HG03095 (cell line): ENCODE measurements around the gene ZNF614.
"Not testable (repeated sequence)": the region's sequence is repeated elsewhere in the genome, so short reads cannot be mapped to it uniquely, and the experiment has no call there.

Experiments used
- ATAC-seq: cut with Tn5 transposase; IDR thresholded peaks from one replicate; pipeline ENCODE4 v1.9.1; 2021; ENCODE audit warnings: moderate library complexity; ENCODE audit not compliant: unreplicated experiment

The ZNF614 gene

GRCh38 chr19:51993422-51993821 is 34.8 kb downstream of the ZNF614 start:
- no peak for ATAC-seq

DNA sequence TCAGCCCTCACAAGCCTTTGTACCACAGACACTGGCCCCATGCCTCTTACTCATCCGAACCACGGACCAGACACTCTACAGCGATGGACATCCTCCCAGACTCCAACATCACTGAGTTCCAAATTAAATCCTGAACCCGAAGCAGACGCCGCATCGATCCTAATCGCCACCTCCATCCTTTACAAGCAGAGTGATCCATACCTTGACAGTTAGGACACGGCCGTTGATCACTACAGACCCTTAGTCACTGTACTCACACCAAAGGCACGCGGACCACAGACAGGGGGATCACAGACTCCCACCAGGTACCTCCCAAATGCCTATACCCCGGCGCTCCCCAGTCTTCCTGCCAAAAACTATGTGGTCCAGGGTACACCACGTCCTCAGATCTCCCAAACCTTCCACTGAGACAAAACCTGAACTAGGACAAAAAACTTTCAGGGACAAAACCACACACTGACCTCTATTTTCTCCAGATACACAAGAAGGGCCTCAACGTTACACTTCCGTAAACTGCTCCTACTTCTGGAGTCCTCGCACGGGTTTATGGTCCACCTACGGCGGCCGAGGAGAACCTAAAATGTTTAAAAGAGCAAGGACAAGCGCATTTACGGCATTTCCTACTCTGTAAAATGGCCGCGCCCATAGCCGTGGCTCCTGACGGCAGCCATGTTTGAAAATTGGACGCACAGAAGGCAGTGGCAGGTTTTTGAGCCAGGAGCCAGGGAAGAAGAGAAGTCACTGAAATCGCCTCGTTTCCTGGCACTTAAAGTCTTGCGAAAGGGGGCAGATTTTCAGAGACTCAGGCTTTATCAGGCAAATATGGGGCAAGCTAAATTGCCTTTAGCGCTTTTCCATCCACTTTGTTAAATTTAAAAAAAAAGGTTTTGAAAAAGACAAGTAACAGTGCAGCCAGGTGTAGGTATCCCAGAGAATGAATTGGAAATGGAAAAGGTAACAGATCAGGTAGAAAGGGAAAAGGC is 41.6 kb downstream of the ZNF614 start, which contains the start of gene ZNF350:
ZNF350 (minus strand) TSS at position 532 of the 983 bp plus-strand sequence. CDS start 12,480 bp downstream, outside the sequence.
- no peak for ATAC-seq

GRCh38 chr19:51983361-51983760 is 44.8 kb downstream of the ZNF614 start:
- ATAC-seq: no peak

- ATAC-seq: not testable (repeated sequence)
Measured at GRCh38 chr19:51980926-51981325, 47.3 kb downstream of the ZNF614 start.

GRCh38 chr19:51980116-51980736 is 48.0 kb downstream of the ZNF614 start:
- no peak for ATAC-seq

GRCh38 chr19:51978882-51979281 is 49.3 kb downstream of the ZNF614 start:
- no peak for ATAC-seq

GRCh38 chr19:51977346-51977745 is 50.8 kb downstream of the ZNF614 start:
- no peak for ATAC-seq

DNA sequence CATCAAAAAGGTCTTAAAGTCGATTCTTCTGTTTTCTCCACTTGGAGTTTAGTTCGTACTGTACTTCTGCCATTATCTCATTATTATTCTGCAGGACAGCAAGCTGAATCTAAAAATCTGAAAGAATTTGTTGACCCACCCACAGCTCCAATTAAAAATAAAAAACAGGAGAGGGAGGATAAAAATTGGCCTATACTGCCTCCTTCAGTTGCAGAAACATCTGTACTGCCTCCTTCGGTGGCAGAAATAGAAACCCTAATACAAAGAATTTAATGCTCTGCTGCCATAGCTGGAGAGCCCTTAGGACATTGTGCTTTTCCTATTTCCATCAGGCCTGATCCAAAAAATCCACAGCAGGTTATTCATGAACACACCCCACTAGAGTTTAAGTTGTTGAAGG is 51.3 kb downstream of the ZNF614 start:
- ATAC-seq: no peak

GRCh38 chr19:51975787-51976186 is 52.4 kb downstream of the ZNF614 start:
- not testable (repeated sequence) for ATAC-seq

DNA sequence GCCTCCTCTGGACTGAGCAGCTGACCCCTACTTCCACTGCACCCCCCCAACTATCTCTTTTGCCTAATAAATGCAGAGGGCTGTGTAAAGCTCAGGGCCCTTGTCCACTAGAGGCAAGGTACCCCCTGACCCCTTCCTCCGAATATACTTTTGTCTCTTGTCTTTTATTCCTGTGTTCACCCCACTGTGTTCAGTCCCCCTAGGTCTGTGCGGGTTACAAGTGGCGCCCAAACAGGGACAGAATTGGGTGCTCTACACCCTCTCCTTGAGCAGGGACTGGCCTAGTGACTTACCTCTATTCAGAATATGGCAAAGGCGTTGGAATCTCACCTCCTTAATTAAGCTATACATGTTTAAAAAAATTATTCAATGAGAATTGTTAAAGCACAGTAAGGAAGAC is 56.6 kb downstream of the ZNF614 start:
- ATAC-seq: no peak

DNA sequence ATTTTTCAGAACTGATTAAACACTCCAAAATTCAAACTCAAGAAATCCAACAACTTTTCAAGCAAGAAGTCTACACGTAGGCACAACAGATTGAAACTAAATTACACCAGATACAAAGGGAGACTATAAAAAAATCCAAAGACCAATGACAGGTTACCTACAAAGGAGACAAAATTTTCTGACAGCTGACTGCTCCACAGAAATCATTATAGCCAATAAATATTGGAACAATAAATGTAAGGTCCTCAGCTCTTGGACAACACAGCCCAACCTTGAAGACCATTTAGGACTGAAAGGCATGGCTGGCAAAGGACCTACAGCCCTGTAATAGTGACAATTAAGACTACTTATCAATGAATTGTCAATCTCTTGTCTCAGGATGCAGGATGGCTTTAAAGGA is 57.5 kb downstream of the ZNF614 start:
- no peak for ATAC-seq

- ATAC-seq: no peak
Measured at GRCh38 chr19:51965583-51965982, 62.6 kb downstream of the ZNF614 start.
